CD4-positive, alpha-beta T cell (primary cell): ENCODE results near the gene SGF29. TPM values are rescaled to one million over a fixed set of nuclear protein-coding genes. Genes with fewer than 3 reads are reported as not detected.

Experiments used
- ATAC-seq: fragments of 200-7000 bp; cut with Tn5 transposase; one replicate; pipeline ENCODE4 v1.10.0; 2022; ENCODE audit warnings: mild to moderate bottlenecking; ENCODE audit not compliant: poor library complexity
- CTCF ChIA-PET: fragments of 350-600 bp; sonication (Branson Sonifier 250); formaldehyde crosslinking; loops from one replicate; lab custom pipeline; 2021; ENCODE audit warnings: antibody characterized with exemption, inconsistent platforms; lab: Charles Lee
- POLR2A ChIA-PET: fragments of 350-600 bp; sonication (Branson Sonifier 250); formaldehyde crosslinking; loops from one replicate; lab custom pipeline; 2021; ENCODE audit warnings: antibody characterized with exemption, inconsistent platforms; lab: Charles Lee
- DNase-seq, 14 experiments: peaks; one replicate each; pipeline ENCODE4 v3.0.0-alpha.2; 2013 to 2020; ENCODE audit warnings: mixed read lengths in 2 of 14
- H3K27ac ChIP-seq, 2 donors: one replicate each; pipeline versions ENCODE4 v1.5.1 to v1.7.0; 2013; ENCODE audit warnings: low read length in 2 of 2, low read depth in 1 of 2, mild to moderate bottlenecking in 1 of 2
- H3K27me3 ChIP-seq, 2 experiments: 1 replicate in 1 of 2; 2 replicates in 1 of 2; pipeline versions ENCODE4 v1.6.1 to v1.7.0; 2013; ENCODE audit warnings: low read length in 2 of 2, control low read depth in 1 of 2, mild to moderate bottlenecking in 1 of 2, moderate library complexity in 1 of 2; ENCODE audit not compliant: insufficient read depth in 2 of 2, control insufficient read depth in 1 of 2
- H3K36me3 ChIP-seq: one replicate; pipeline ENCODE4 v1.6.1; 2013; ENCODE audit warnings: low read length, control low read depth; ENCODE audit not compliant: insufficient read depth
- H3K4me1 ChIP-seq: one replicate; pipeline ENCODE4 v1.6.1; 2013; ENCODE audit warnings: low read length, control low read depth; ENCODE audit not compliant: insufficient read depth
- H3K4me3 ChIP-seq: one replicate; pipeline ENCODE4 v1.5.1; 2013; ENCODE audit warnings: mild to moderate bottlenecking, low read length, moderate library complexity
- H3K9me3 ChIP-seq, 2 experiments: 1 replicate in 1 of 2; 2 replicates in 1 of 2; pipeline versions ENCODE4 v1.6.1 to v1.7.0; 2013; ENCODE audit warnings: low read length in 2 of 2, mild to moderate bottlenecking in 2 of 2, control low read depth in 1 of 2, moderate library complexity in 1 of 2; ENCODE audit not compliant: control insufficient read depth in 1 of 2, insufficient read depth in 1 of 2
- H3K27ac Mint-ChIP-seq: one replicate; pipeline ENCODE4 v1.8.0; 2020; ENCODE audit warnings: mixed read lengths
- H3K27me3 Mint-ChIP-seq: one replicate; pipeline ENCODE4 v1.8.0; 2021; ENCODE audit warnings: mixed read lengths
- H3K36me3 Mint-ChIP-seq: one replicate; pipeline ENCODE4 v1.8.0; 2021; ENCODE audit warnings: low read depth, mixed read lengths
- H3K4me1 Mint-ChIP-seq: one replicate; pipeline ENCODE4 v1.8.0; 2021; ENCODE audit warnings: low read depth, mixed read lengths
- H3K4me3 Mint-ChIP-seq: one replicate; pipeline ENCODE4 v1.8.0; 2020; ENCODE audit warnings: mild to moderate bottlenecking, mixed read lengths
- H3K9me3 Mint-ChIP-seq: one replicate; pipeline ENCODE4 v1.8.0; 2020; ENCODE audit warnings: mixed read lengths
- CTCF ChIP-seq: fragments of 200-600 bp; IDR thresholded peaks from one replicate; pipeline ENCODE4 v1.8.0; 2022; ENCODE audit warnings: antibody characterized with exemption, mild to moderate bottlenecking
- intact Hi-C, 2 experiments: fragments of 100-400 bp; cut with DNase I in 1 of 2; cut with micrococcal nuclease in 1 of 2; formaldehyde crosslinking; loops; one replicate each; pipeline versions ENCODE4 v1.15.1 to v1.9.0; 2023 to 2025; cut with DNase I, micrococcal nuclease
- polyA plus RNA-seq, 2 donors: library from polyadenylated mRNA; unstranded; fragments of 120-200 nt; gene quantifications; one replicate each; pipeline ENCODE4 v1.2.1, GENCODE V29; 2013
- total RNA-seq, 174 experiments: library from RNA in 2 of 174; stranded (reverse) in 2 of 174; gene quantifications; one replicate each; pipeline ENCODE4 v1.2.3 and lab custom pipeline; 2021 to 2026

Gene SGF29
- total RNA-seq, result 10 to 100 TPM; 38.9 to 40.3 TPM
- 39.4 TPM for polyA plus RNA-seq (2013, experiment 1 of 2)
- polyA plus RNA-seq (2013, experiment 2 of 2), result 45.0 TPM
- 15.2 to 53.4 (median 29.1) reads per million in 172 experiments for total RNA-seq (lab: John Stamatoyannopoulos, UW)

- Histone ChIP-seq H3K36me3 (peaks cover 23% of the 10 kb centered on the region), H3K4me3 (peak within 1 kb of the TSS; percentile 84), H3K4me1 (peaks cover 42% of the 10 kb centered on the region), H3K9me3 (no peaks in the 10 kb centered on the region), H3K27me3 (no peaks in the 10 kb centered on the region), H3K27ac (peak within 1 kb of the TSS; percentile 90 to 98)
- peak within 1 kb of the TSS; percentile 94 for H3K4me3 Mint-ChIP-seq
- H3K4me1 Mint-ChIP-seq, result peaks cover 43% of the 10 kb centered on the region
- peak; percentile 34 for TF ChIP-seq CTCF
- H3K36me3 Mint-ChIP-seq, result peaks cover 36% of the 10 kb centered on the region
- POLR2A ChIA-PET, result interaction anchor here (1.0 to 2.7 kb wide), 6 partner anchors 20 to 277 kb away, joined by 3 to 29 read pairs (median 3); partner anchors contain the start of genes APOBR and CLN3
- H3K9me3 Mint-ChIP-seq, result no peaks in the 10 kb centered on the region
- H3K27me3 Mint-ChIP-seq, result no peaks in the 10 kb centered on the region
- DNase-seq (peak; percentile 89 to 98 (median 93)), ATAC-seq (peak; percentile 86)
- intact Hi-C loops, result loop anchor here (1.0 to 10.0 kb wide), 5 partner anchors 60 to 339 kb away; partner anchors contain the start of genes APOBR (in 1 of the 2), SULT1A1 (in 1 of the 2), TUFM (in 1 of the 2) and XPO6 (in 1 of the 2)
- CTCF ChIA-PET, result interaction anchor here (0.7 to 1.4 kb wide), 3 partner anchors 15 to 61 kb away, joined by 3 to 7 read pairs (median 5); partner anchors contain the start of genes APOBR and CLN3
- H3K27ac Mint-ChIP-seq, result peak within 1 kb of the TSS; percentile 97
Observed at GRCh38 chr16:28553776-28554633, at the start of gene SGF29. Gene SGF29, plus strand, starts transcription at chr16:28553920. Its CDS starts 27,150 bp downstream, at chr16:28581070.

- ATAC-seq, result no peak
- POLR2A ChIA-PET, result no interaction called here
Observed at GRCh38 chr16:28504707-28505404, 48.9 kb upstream of the SGF29 start.

More at GRCh38 chr16:28504707-28505404, 48.9 kb upstream of the SGF29 start:
- TF ChIP-seq CTCF, result no peak
- no peak overlapping the region for H3K4me3 Mint-ChIP-seq
- Histone ChIP-seq H3K4me3 (no peak overlapping the region), H3K27ac (no peak overlapping the region), H3K36me3 (no peaks in the 10 kb centered on the region), H3K27me3 (no peaks in the 10 kb centered on the region), H3K4me1 (peaks cover 17% of the 10 kb centered on the region), H3K9me3 (no peaks in the 10 kb centered on the region)
- intact Hi-C loops, result no loop called here
- CTCF ChIA-PET, result no interaction called here
- H3K36me3 Mint-ChIP-seq, result no peaks in the 10 kb centered on the region
- H3K27ac Mint-ChIP-seq, result no peak overlapping the region
- peaks cover 10% of the 10 kb centered on the region for H3K4me1 Mint-ChIP-seq
- H3K9me3 Mint-ChIP-seq, result no peaks in the 10 kb centered on the region
- H3K27me3 Mint-ChIP-seq, result no peaks in the 10 kb centered on the region
- DNase-seq, result no peak
